Neural progenitor cell (in vitro differentiated cells): Measurements from ENCODE around the gene ATP4A. TPM values are rescaled to one million over a fixed set of nuclear protein-coding genes. Genes with fewer than 3 reads are reported as not detected.

Source experiments
- DNase-seq: peaks from one replicate; pipeline ENCODE4 v3.0.0-alpha.2; 2016; ENCODE audit warnings: low spot score
- H2AFZ ChIP-seq: fragments of 200-600 bp; sonication (generic); replicated peaks from 2 replicates; pipeline ENCODE4 v1.6.1; 2016; ENCODE audit warnings: antibody characterized with exemption
- H3F3A ChIP-seq: fragments of 200-600 bp; sonication (generic); 2 replicates; pipeline ENCODE4 v1.6.1; 2016; ENCODE audit warnings: antibody characterized with exemption, low read depth
- H3K27ac ChIP-seq: fragments of 200-600 bp; sonication (generic); 2 replicates; pipeline ENCODE4 v1.5.1; 2016; ENCODE audit warnings: mild to moderate bottlenecking
- H3K27me3 ChIP-seq: fragments of 200-600 bp; sonication (generic); 2 replicates; pipeline ENCODE4 v1.6.1; 2016; ENCODE audit warnings: mild to moderate bottlenecking, moderate library complexity
- H3K36me3 ChIP-seq: fragments of 200-600 bp; sonication (generic); 2 replicates; pipeline ENCODE4 v1.5.1; 2016
- H3K4me1 ChIP-seq: fragments of 200-600 bp; sonication (generic); 2 replicates; pipeline ENCODE4 v1.6.1; 2016; ENCODE audit warnings: mixed run types
- H3K4me2 ChIP-seq: fragments of 200-600 bp; sonication (generic); 2 replicates; pipeline ENCODE4 v1.6.1; 2016
- H3K4me3 ChIP-seq: fragments of 200-600 bp; sonication (generic); 2 replicates; pipeline ENCODE4 v1.5.1; 2016
- H3K79me2 ChIP-seq: fragments of 200-600 bp; sonication (generic); 2 replicates; pipeline ENCODE4 v1.6.1; 2016; ENCODE audit warnings: low read depth
- H3K9ac ChIP-seq: fragments of 200-600 bp; sonication (generic); 2 replicates; pipeline ENCODE4 v1.6.1; 2016
- H3K9me3 ChIP-seq: fragments of 200-600 bp; sonication (generic); 2 replicates; pipeline ENCODE4 v1.5.1; 2016; ENCODE audit warnings: low read depth
- H4K20me1 ChIP-seq: fragments of 200-600 bp; sonication (generic); 2 replicates; pipeline ENCODE4 v1.6.1; 2016; ENCODE audit warnings: low read depth
- H3K27ac Mint-ChIP-seq: 3 replicates; pipeline ENCODE4 v1.8.0; 2021; ENCODE audit warnings: mixed read lengths
- H3K27me3 Mint-ChIP-seq: 2 replicates; pipeline ENCODE4 v1.8.0; 2022; ENCODE audit warnings: low read depth, mild to moderate bottlenecking, inconsistent platforms, moderate library complexity, mixed read lengths; ENCODE audit not compliant: insufficient read depth
- H3K36me3 Mint-ChIP-seq: 3 replicates; pipeline ENCODE4 v1.8.0; 2021; ENCODE audit warnings: mixed read lengths
- H3K4me1 Mint-ChIP-seq: 3 replicates; pipeline ENCODE4 v1.8.0; 2021; ENCODE audit warnings: mixed read lengths
- H3K4me3 Mint-ChIP-seq: 3 replicates; pipeline ENCODE4 v1.8.0; 2021; ENCODE audit warnings: mild to moderate bottlenecking, moderate library complexity, mixed read lengths
- H3K9me3 Mint-ChIP-seq: 3 replicates; pipeline ENCODE4 v1.8.0; 2020; ENCODE audit warnings: mixed read lengths
- CTCF ChIP-seq: fragments of 200-600 bp; sonication (generic); IDR thresholded peaks from 2 replicates; pipeline ENCODE4 v1.5.1; 2017; ENCODE audit warnings: antibody characterized with exemption, mild to moderate bottlenecking
- EZH2 ChIP-seq: fragments of 200-600 bp; sonication (generic); IDR thresholded peaks from 2 replicates; pipeline ENCODE4 v1.6.1; 2017; ENCODE audit warnings: antibody characterized with exemption, mild to moderate bottlenecking, moderate library complexity
- EZH2phosphoT487 ChIP-seq: fragments of 200-600 bp; sonication (generic); IDR thresholded peaks from 2 replicates; pipeline ENCODE4 v1.6.1; 2017; ENCODE audit warnings: antibody characterized with exemption
- total RNA-seq: library from RNA; depleted of rRNA; stranded (reverse); fragments of >200 nt; gene quantifications from 2 replicates; pipeline ENCODE4 v1.2.3, GENCODE V29; 2015; ENCODE audit warnings: low replicate concordance

ATP4A gene
- total RNA-seq, 1 donor from 2014 or later = not detected

GRCh38 chr19:35557539-35558399 lies 5.7 kb downstream of the ATP4A start:
- peak overlapping the region; percentile 89 for H2AFZ ChIP-seq
- no peaks in the 10 kb centered on the region for H3K9me3 ChIP-seq
- no peaks in the 10 kb centered on the region for H3K4me1 ChIP-seq
- peak overlapping the region; percentile 91 for H3K4me3 Mint-ChIP-seq
- H4K20me1 ChIP-seq = no peaks in the 10 kb centered on the region
- H3F3A ChIP-seq = peaks cover 11% of the 10 kb centered on the region
- peak overlapping the region; percentile 73 for H3K4me2 ChIP-seq
- no peaks in the 10 kb centered on the region for H3K9me3 Mint-ChIP-seq
- DNase-seq = peak; percentile 95
- no peak overlapping the region for H3K27ac ChIP-seq
- H3K4me3 ChIP-seq = peak overlapping the region; percentile 54
- H3K27ac Mint-ChIP-seq = peak overlapping the region; percentile 12
- H3K27me3 Mint-ChIP-seq = peaks cover 38% of the 10 kb centered on the region
- peaks cover 11% of the 10 kb centered on the region for H3K4me1 Mint-ChIP-seq
- no peak overlapping the region for H3K9ac ChIP-seq
- peaks cover 70% of the 10 kb centered on the region for H3K27me3 ChIP-seq
- TF ChIP-seq EZH2phosphoT487 (no peak), CTCF (peak; percentile 39), EZH2 (no peak)
- no peaks in the 10 kb centered on the region for H3K36me3 ChIP-seq
- no peaks in the 10 kb centered on the region for H3K36me3 Mint-ChIP-seq
- no peaks in the 10 kb centered on the region for H3K79me2 ChIP-seq

- Histone ChIP-seq H3K4me3 (peak overlapping the region; percentile 54), H3K27me3 (peaks cover 62% of the 10 kb centered on the region), H3K36me3 (no peaks in the 10 kb centered on the region), H4K20me1 (no peaks in the 10 kb centered on the region), H3K79me2 (no peaks in the 10 kb centered on the region), H3K9me3 (no peaks in the 10 kb centered on the region), H3F3A (peaks cover 11% of the 10 kb centered on the region), H3K27ac (no peak overlapping the region), H3K4me1 (no peaks in the 10 kb centered on the region), H2AFZ (peak overlapping the region; percentile 65), H3K4me2 (peak overlapping the region; percentile 73), H3K9ac (no peak overlapping the region)
- DNase-seq = no peak
- peak overlapping the region; percentile 91 for H3K4me3 Mint-ChIP-seq
- H3K9me3 Mint-ChIP-seq = no peaks in the 10 kb centered on the region
- no peak for TF ChIP-seq EZH2phosphoT487
- TF ChIP-seq CTCF = no peak
- TF ChIP-seq EZH2 = no peak
- peaks cover 38% of the 10 kb centered on the region for H3K27me3 Mint-ChIP-seq
- peaks cover 11% of the 10 kb centered on the region for H3K4me1 Mint-ChIP-seq
- H3K36me3 Mint-ChIP-seq = no peaks in the 10 kb centered on the region
- peak overlapping the region; percentile 12 for H3K27ac Mint-ChIP-seq
Observed at GRCh38 chr19:35556846-35557538, 6.5 kb downstream of the ATP4A start.

- Mint-ChIP-seq H3K36me3 (no peaks in the 10 kb centered on the region), H3K4me3 (peak overlapping the region; percentile 60), H3K27me3 (peaks cover 35% of the 10 kb centered on the region), H3K27ac (peak overlapping the region; percentile 3), H3K4me1 (peaks cover 11% of the 10 kb centered on the region), H3K9me3 (no peaks in the 10 kb centered on the region)
- no peaks in the 10 kb centered on the region for H3K36me3 ChIP-seq
- DNase-seq = no peak
- H2AFZ ChIP-seq = no peak overlapping the region
- H3K4me2 ChIP-seq = no peak overlapping the region
- peaks cover 56% of the 10 kb centered on the region for H3K27me3 ChIP-seq
- H3K79me2 ChIP-seq = no peaks in the 10 kb centered on the region
- H3K9me3 ChIP-seq = no peaks in the 10 kb centered on the region
- no peaks in the 10 kb centered on the region for H4K20me1 ChIP-seq
- TF ChIP-seq EZH2phosphoT487 = no peak
- no peak for TF ChIP-seq CTCF
- no peak for TF ChIP-seq EZH2
- H3K27ac ChIP-seq = no peak overlapping the region
- no peak overlapping the region for H3K4me3 ChIP-seq
- peaks cover 11% of the 10 kb centered on the region for H3F3A ChIP-seq
- no peak overlapping the region for H3K9ac ChIP-seq
- H3K4me1 ChIP-seq = no peaks in the 10 kb centered on the region
Observed at GRCh38 chr19:35556025-35556590, 7.3 kb downstream of the ATP4A start.
